SK-N-SH treated with all-trans-retinoic acid at 6 μM for 48 hours (cell line): ENCODE measurements around the gene KLHL3.

Experiments used
- ATAC-seq: fragments of 200-7000 bp; cut with Tn5 transposase; 3 replicates; pipeline ENCODE4 v1.9.1; 2020; ENCODE audit warnings: mild to moderate bottlenecking, moderate library complexity
- CREB5 ChIP-seq: fragments of 250-450 bp; sonication (Bioruptor Pico); IDR thresholded peaks from 2 replicates; pipeline ENCODE4 v1.5.1; 2020; ENCODE audit warnings: low read depth, mild to moderate bottlenecking, moderate library complexity
- CSRNP3 ChIP-seq: fragments of 250-450 bp; sonication (Bioruptor Pico); IDR thresholded peaks from 2 replicates; pipeline ENCODE4 v1.5.1; 2021; ENCODE audit warnings: mild to moderate bottlenecking, moderate library complexity
- ESRRG ChIP-seq: fragments of 250-450 bp; sonication (Bioruptor Pico); IDR thresholded peaks from 2 replicates; pipeline ENCODE4 v1.6.1; 2021; ENCODE audit warnings: mild to moderate bottlenecking
- ISL1 ChIP-seq: fragments of 250-450 bp; sonication (Bioruptor Pico); IDR thresholded peaks from 2 replicates; pipeline ENCODE4 v2.1.2; 2022; ENCODE audit warnings: mild to moderate bottlenecking, moderate library complexity
- OSR1 ChIP-seq: fragments of 250-450 bp; sonication (Bioruptor Pico); IDR thresholded peaks from 2 replicates; pipeline ENCODE4 v1.8.0; 2022; ENCODE audit warnings: moderate library complexity, mild to moderate bottlenecking, inconsistent platforms
- PATZ1 ChIP-seq: fragments of 250-450 bp; sonication (Bioruptor Pico); IDR thresholded peaks from 2 replicates; pipeline ENCODE4 v1.8.0; 2020; ENCODE audit warnings: mild to moderate bottlenecking, moderate library complexity, borderline replicate concordance
- SNAI2 ChIP-seq: fragments of 250-450 bp; sonication (Bioruptor Pico); IDR thresholded peaks from 2 replicates; pipeline ENCODE4 v1.5.0; 2020; ENCODE audit warnings: mild to moderate bottlenecking, moderate library complexity
- TCF4 ChIP-seq: fragments of 250-450 bp; sonication (Bioruptor Pico); IDR thresholded peaks from 2 replicates; pipeline ENCODE4 v1.8.0; 2021; ENCODE audit warnings: mild to moderate bottlenecking, moderate library complexity, borderline replicate concordance
- TOX ChIP-seq: fragments of 250-450 bp; sonication (Bioruptor Pico); IDR thresholded peaks from 2 replicates; pipeline ENCODE4 v1.8.0; 2021; ENCODE audit warnings: mild to moderate bottlenecking, moderate library complexity, borderline replicate concordance
- TSHZ2 ChIP-seq: fragments of 250-450 bp; sonication (Bioruptor Pico); IDR thresholded peaks from 2 replicates; pipeline ENCODE4 v1.5.0; 2020; ENCODE audit warnings: mild to moderate bottlenecking, moderate library complexity
- ZC3H10 ChIP-seq: fragments of 250-450 bp; sonication (Bioruptor Pico); IDR thresholded peaks from 2 replicates; pipeline ENCODE4 v1.5.1; 2021; ENCODE audit warnings: mild to moderate bottlenecking, moderate library complexity
- ZFP3 ChIP-seq: fragments of 250-450 bp; sonication (Bioruptor Pico); IDR thresholded peaks from 2 replicates; pipeline ENCODE4 v1.5.0; 2020; ENCODE audit warnings: mild to moderate bottlenecking, moderate library complexity
- ZFP30 ChIP-seq: fragments of 450-650 bp; formaldehyde crosslinking; IDR thresholded peaks from 2 replicates; pipeline ENCODE4 v1.5.0; 2022; ENCODE audit warnings: mild to moderate bottlenecking, moderate library complexity
- ZNF565 ChIP-seq: fragments of 450-650 bp; formaldehyde crosslinking; conservative IDR thresholded peaks from 2 replicates; pipeline ENCODE4 v1.5.0; 2020; ENCODE audit warnings: low read depth, mild to moderate bottlenecking, moderate library complexity
- ZNF70 ChIP-seq: fragments of 450-650 bp; formaldehyde crosslinking; IDR thresholded peaks from 2 replicates; pipeline ENCODE4 v1.5.0; 2020; ENCODE audit warnings: mild to moderate bottlenecking, moderate library complexity
- ZNF8 ChIP-seq: fragments of 450-650 bp; formaldehyde crosslinking; IDR thresholded peaks from 2 replicates; pipeline ENCODE4 v1.5.0; 2020; ENCODE audit warnings: mild to moderate bottlenecking, moderate library complexity
- TF ChIP-seq, protein P1 (sequence below): fragments of 250-450 bp; sonication (Bioruptor Pico); IDR thresholded peaks from 2 replicates; pipeline ENCODE4 v1.8.0; 2021; ENCODE audit warnings: low read depth, mild to moderate bottlenecking, moderate library complexity, borderline replicate concordance

The KLHL3 gene

GRCh38 chr5:137581776-137582175, 154.1 kb downstream of the KLHL3 start (continued):
- TF ChIP-seq ZNF70, result no peak
- TF ChIP-seq ISL1, result no peak
- TF ChIP-seq ESRRG (CRISPR knock-in tag), result no peak
- no peak for TF ChIP-seq ZNF565 (CRISPR knock-in tag)
- TF ChIP-seq ZC3H10 (CRISPR knock-in tag), result no peak
- TF ChIP-seq TCF4 (CRISPR knock-in tag), result no peak
- TF ChIP-seq, protein P1, sequence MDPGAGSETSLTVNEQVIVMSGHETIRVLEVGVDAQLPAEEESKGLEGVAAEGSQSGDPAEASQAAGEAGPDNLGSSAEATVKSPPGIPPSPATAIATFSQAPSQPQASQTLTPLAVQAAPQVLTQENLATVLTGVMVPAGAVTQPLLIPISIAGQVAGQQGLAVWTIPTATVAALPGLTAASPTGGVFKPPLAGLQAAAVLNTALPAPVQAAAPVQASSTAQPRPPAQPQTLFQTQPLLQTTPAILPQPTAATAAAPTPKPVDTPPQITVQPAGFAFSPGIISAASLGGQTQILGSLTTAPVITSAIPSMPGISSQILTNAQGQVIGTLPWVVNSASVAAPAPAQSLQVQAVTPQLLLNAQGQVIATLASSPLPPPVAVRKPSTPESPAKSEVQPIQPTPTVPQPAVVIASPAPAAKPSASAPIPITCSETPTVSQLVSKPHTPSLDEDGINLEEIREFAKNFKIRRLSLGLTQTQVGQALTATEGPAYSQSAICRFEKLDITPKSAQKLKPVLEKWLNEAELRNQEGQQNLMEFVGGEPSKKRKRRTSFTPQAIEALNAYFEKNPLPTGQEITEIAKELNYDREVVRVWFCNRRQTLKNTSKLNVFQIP (CRISPR knock-in tag), result no peak

- no peak for TF ChIP-seq ESRRG (CRISPR knock-in tag)
- no peak for TF ChIP-seq SNAI2 (CRISPR knock-in tag)
- no peak for TF ChIP-seq CREB5
- ATAC-seq, result peak; percentile 53; the same call in 2 of the 3 replicates
Measured at GRCh38 chr5:137580030-137580429, 155.9 kb downstream of the KLHL3 start.

- ATAC-seq, result no peak
- TF ChIP-seq ZFP3 (CRISPR knock-in tag) (no peak), TCF4 (CRISPR knock-in tag) (no peak)
Measured at GRCh38 chr5:137575847-137576246, 160.0 kb downstream of the KLHL3 start.

DNA sequence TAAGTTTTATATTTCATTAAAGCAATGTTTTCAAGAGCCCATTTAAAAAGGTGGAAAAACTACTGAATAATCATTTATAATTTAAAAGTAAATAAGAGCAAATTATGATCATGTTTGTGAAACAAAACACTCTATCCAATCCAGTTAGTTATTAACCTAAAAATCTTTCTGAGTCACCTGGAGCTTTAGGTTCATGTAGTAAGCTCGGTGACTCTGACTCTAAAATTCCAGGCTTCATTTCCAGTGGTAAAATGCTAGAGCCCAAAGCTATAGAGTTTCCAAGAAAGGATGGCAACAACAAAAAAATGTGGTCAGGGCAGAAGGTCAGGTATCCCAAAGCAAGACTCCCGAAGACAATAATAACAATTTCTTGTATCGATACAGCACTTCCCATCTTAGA, 160.7 kb downstream of the KLHL3 start:
- no peak for TF ChIP-seq TOX (CRISPR knock-in tag)
- ATAC-seq, result no peak

DNA sequence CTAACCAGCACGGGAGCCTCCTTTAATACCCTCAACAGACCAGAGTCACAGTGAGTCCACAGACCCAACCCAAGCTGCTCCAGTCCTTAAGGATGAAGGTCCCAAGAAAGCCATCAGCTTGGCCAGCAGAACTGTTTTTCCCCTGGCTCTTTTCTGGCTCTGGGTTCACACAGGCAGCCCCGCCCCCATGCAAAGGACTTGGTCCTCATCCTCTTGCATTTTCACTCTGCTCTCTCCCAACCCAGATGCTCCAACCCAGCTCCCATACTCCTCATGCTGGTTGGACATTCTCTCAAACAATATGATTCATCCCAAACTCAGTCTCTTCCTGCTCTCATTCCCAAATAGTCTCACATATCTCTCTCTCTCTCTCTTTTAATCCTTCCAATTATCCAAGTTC, 162.5 kb downstream of the KLHL3 start:
- no peak for ATAC-seq
- TF ChIP-seq SNAI2 (CRISPR knock-in tag) (no peak), PATZ1 (CRISPR knock-in tag) (no peak), TSHZ2 (CRISPR knock-in tag) (no peak), ZNF70 (no peak), ZC3H10 (CRISPR knock-in tag) (no peak), ESRRG (CRISPR knock-in tag) (no peak), ZFP30 (CRISPR knock-in tag) (no peak), OSR1 (CRISPR knock-in tag) (no peak), ZNF8 (CRISPR knock-in tag) (no peak), CREB5 (no peak), CSRNP3 (no peak)
- TF ChIP-seq, all 23 proteins: peak for 0
